ENCODE data around the gene DAB1. TPM values are rescaled to one million over a fixed set of nuclear protein-coding genes. Genes with fewer than 3 reads are reported as not detected.

DAB1 gene
- total and polyA plus RNA-seq, 10 of the 15 experiments (the other 5 are each of a cell fraction or from before 2014, with no cell fraction given): 0.02 to 0.10 (median 0.03) TPM; not detected in 5

GRCh38 chr1:56977910-56978309, 445.9 kb downstream of the DAB1 start (continued):
- TF ChIP-seq, protein P1, sequence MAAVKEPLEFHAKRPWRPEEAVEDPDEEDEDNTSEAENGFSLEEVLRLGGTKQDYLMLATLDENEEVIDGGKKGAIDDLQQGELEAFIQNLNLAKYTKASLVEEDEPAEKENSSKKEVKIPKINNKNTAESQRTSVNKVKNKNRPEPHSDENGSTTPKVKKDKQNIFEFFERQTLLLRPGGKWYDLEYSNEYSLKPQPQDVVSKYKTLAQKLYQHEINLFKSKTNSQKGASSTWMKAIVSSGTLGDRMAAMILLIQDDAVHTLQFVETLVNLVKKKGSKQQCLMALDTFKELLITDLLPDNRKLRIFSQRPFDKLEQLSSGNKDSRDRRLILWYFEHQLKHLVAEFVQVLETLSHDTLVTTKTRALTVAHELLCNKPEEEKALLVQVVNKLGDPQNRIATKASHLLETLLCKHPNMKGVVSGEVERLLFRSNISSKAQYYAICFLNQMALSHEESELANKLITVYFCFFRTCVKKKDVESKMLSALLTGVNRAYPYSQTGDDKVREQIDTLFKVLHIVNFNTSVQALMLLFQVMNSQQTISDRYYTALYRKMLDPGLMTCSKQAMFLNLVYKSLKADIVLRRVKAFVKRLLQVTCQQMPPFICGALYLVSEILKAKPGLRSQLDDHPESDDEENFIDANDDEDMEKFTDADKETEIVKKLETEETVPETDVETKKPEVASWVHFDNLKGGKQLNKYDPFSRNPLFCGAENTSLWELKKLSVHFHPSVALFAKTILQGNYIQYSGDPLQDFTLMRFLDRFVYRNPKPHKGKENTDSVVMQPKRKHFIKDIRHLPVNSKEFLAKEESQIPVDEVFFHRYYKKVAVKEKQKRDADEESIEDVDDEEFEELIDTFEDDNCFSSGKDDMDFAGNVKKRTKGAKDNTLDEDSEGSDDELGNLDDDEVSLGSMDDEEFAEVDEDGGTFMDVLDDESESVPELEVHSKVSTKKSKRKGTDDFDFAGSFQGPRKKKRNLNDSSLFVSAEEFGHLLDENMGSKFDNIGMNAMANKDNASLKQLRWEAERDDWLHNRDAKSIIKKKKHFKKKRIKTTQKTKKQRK (IDR thresholded peaks at IDR 0.05; ENCODE audit: low read depth, low read length): no peak
- TF ChIP-seq TCF12 (IDR thresholded peaks at IDR 0.05; ENCODE audit: low read depth, low read length) (no peak), YBX1 (IDR thresholded peaks at IDR 0.05) (no peak), CREM (IDR thresholded peaks at IDR 0.05; ENCODE audit: low read depth) (no peak), STAT3 (IDR thresholded peaks at IDR 0.05; ENCODE audit: low read depth, low read length) (no peak), RAD51 (IDR thresholded peaks at IDR 0.05) (no peak), ZNF24 (IDR thresholded peaks at IDR 0.05) (no peak), POU2F2 (IDR thresholded peaks at IDR 0.05; ENCODE audit: borderline replicate concordance, low read depth, low read length) (no peak), KAT2A (conservative IDR thresholded peaks at IDR 0.05; ENCODE audit: control insufficient read depth, low read depth, low read length) (no peak), NFXL1 (IDR thresholded peaks at IDR 0.05; ENCODE audit: borderline replicate concordance) (no peak), FOXM1 (IDR thresholded peaks at IDR 0.05; ENCODE audit: low read depth, low read length) (no peak)

DNA sequence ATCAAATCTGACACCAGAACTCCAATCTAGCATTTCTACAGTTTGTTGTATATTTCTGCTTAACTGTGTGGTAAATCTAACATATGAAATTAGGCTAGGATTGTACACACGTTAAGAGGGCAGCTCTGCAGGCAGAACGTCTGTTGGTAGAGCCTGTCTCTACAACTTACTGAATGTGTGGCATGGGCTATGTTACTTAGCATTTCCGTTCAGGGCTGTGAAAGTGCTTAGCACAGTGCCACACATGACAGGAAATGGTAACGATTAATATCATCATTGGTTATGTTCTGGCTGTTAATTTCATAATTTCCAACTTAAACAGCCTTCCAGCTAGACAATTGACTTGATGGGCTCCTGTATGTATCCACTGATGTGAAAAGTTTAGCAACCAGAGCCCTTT, 448.4 kb downstream of the DAB1 start:
- 16% methylated on average over 4 of the region's 4 CpGs for WGBS (ENCODE audit: insufficient coverage, insufficient replicate concordance, low lambda C conversion rate, missing lambda C conversion rate)
- in situ Hi-C loops (cut with MboI) (no loop called here), intact Hi-C loops (cut with micrococcal nuclease; ENCODE audit: unreplicated experiment) (no loop called here)
- Histone ChIP-seq H4K20me1 (ENCODE audit: control insufficient read depth, insufficient read depth) (no peaks in the 10 kb centered on the region), H3K79me2 (ENCODE audit: control insufficient read depth, insufficient read depth, low read length) (no peaks in the 10 kb centered on the region), H3K4me1 (ENCODE audit: control insufficient read depth, insufficient read depth, low read length) (no peaks in the 10 kb centered on the region), H3K9ac (ENCODE audit: control insufficient read depth, insufficient read depth, low read length) (no peak overlapping the region), H3K4me2 (ENCODE audit: control insufficient read depth, insufficient read depth) (no peak overlapping the region), H3K27me3 (replicated peaks in 1 of 2; ENCODE audit: control insufficient read depth in 2 of 2, insufficient read depth in 2 of 2, low read length in 1 of 2) (peaks cover 0 to 3% of the 10 kb centered on the region in 2 experiments; a peak in 3 of 4 replicates), H3K36me3 (ENCODE audit: control insufficient read depth in 2 of 2, insufficient read depth in 2 of 2, low read length in 1 of 2) (no peaks in the 10 kb centered on the region), H3K4me3 (no peak overlapping the region), H2AFZ (ENCODE audit: control insufficient read depth, low read depth, low read length) (no peak overlapping the region), H3K27ac (ENCODE audit: control insufficient read depth, insufficient read depth) (no peak overlapping the region), H3K9me3 (replicated peaks; ENCODE audit: control insufficient read depth, insufficient read depth, low read length) (no peaks in the 10 kb centered on the region)
- DNase-seq (ENCODE audit: low read depth, low spot score) (no peak), ATAC-seq (no peak), FAIRE-seq (no peak)
- BruUV-seq (replicated peaks): no TSS peak
- SMC1A ChIA-PET (ENCODE audit: uncharacterized antibody, unreplicated experiment): interaction anchor here (0.6 kb wide), 1 partner anchor 59 kb away, joined by 3 read pairs; no protein-coding TSS in a partner anchor
- CTCF ChIA-PET: no interaction called here
- POLR2A ChIA-PET: no interaction called here
- RAD21 ChIA-PET (ENCODE audit: unreplicated experiment): no interaction called here
- TF ChIP-seq, protein P2, sequence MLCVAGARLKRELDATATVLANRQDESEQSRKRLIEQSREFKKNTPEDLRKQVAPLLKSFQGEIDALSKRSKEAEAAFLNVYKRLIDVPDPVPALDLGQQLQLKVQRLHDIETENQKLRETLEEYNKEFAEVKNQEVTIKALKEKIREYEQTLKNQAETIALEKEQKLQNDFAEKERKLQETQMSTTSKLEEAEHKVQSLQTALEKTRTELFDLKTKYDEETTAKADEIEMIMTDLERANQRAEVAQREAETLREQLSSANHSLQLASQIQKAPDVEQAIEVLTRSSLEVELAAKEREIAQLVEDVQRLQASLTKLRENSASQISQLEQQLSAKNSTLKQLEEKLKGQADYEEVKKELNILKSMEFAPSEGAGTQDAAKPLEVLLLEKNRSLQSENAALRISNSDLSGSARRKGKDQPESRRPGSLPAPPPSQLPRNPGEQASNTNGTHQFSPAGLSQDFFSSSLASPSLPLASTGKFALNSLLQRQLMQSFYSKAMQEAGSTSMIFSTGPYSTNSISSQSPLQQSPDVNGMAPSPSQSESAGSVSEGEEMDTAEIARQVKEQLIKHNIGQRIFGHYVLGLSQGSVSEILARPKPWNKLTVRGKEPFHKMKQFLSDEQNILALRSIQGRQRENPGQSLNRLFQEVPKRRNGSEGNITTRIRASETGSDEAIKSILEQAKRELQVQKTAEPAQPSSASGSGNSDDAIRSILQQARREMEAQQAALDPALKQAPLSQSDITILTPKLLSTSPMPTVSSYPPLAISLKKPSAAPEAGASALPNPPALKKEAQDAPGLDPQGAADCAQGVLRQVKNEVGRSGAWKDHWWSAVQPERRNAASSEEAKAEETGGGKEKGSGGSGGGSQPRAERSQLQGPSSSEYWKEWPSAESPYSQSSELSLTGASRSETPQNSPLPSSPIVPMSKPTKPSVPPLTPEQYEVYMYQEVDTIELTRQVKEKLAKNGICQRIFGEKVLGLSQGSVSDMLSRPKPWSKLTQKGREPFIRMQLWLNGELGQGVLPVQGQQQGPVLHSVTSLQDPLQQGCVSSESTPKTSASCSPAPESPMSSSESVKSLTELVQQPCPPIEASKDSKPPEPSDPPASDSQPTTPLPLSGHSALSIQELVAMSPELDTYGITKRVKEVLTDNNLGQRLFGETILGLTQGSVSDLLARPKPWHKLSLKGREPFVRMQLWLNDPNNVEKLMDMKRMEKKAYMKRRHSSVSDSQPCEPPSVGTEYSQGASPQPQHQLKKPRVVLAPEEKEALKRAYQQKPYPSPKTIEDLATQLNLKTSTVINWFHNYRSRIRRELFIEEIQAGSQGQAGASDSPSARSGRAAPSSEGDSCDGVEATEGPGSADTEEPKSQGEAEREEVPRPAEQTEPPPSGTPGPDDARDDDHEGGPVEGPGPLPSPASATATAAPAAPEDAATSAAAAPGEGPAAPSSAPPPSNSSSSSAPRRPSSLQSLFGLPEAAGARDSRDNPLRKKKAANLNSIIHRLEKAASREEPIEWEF (IDR thresholded peaks at IDR 0.05; ENCODE audit: insufficient replicate concordance, low read depth, low read length): no peak
- TF ChIP-seq RBBP5 (conservative IDR thresholded peaks at IDR 0.05): no peak
- TF ChIP-seq RCOR1 (conservative IDR thresholded peaks at IDR 0.05; ENCODE audit: low read depth, low read length): no peak
- TF ChIP-seq RB1 (IDR thresholded peaks at IDR 0.05; ENCODE audit: borderline replicate concordance): no peak
- TF ChIP-seq TCF7 (IDR thresholded peaks at IDR 0.05; ENCODE audit: borderline replicate concordance): no peak
